Activated CD4-positive, alpha-beta T cell treated with anti-CD3 and anti-CD28 coated beads, Interleukin-2, amount 10 ng/mL, durations not matched to agents 7 days and 5 days (primary cell): ENCODE data around the gene BMI1. TPM values are rescaled to one million over a fixed set of nuclear protein-coding genes. Genes with fewer than 3 reads are reported as not detected.
"Not testable (repeated sequence)": the region's sequence is repeated elsewhere in the genome, so short reads cannot be mapped to it uniquely, and the experiment has no call there.

Experiments used
- CTCF ChIA-PET: fragments of 350-600 bp; sonication (Branson Sonifier 250); formaldehyde crosslinking; loops from one replicate; lab custom pipeline; 2021; ENCODE audit warnings: antibody characterized with exemption; lab: Charles Lee
- POLR2A ChIA-PET: fragments of 350-600 bp; sonication (Branson Sonifier 250); formaldehyde crosslinking; loops from one replicate; lab custom pipeline; 2021; ENCODE audit warnings: antibody characterized with exemption; lab: Charles Lee
- DNase-seq: peaks from one replicate; pipeline ENCODE4 v3.0.0-alpha.2; 2020
- H3K27ac Mint-ChIP-seq: one replicate; pipeline ENCODE4 v1.8.0; 2021; ENCODE audit warnings: mild to moderate bottlenecking, moderate library complexity, mixed read lengths
- H3K27me3 Mint-ChIP-seq: one replicate; pipeline ENCODE4 v1.8.0; 2021; ENCODE audit warnings: mixed read lengths
- H3K36me3 Mint-ChIP-seq: one replicate; pipeline ENCODE4 v1.8.0; 2021; ENCODE audit warnings: low read depth, mixed read lengths
- H3K4me1 Mint-ChIP-seq: one replicate; pipeline ENCODE4 v1.8.0; 2021; ENCODE audit warnings: mixed read lengths
- H3K4me3 Mint-ChIP-seq: one replicate; pipeline ENCODE4 v1.8.0; 2021; ENCODE audit warnings: mild to moderate bottlenecking, moderate library complexity, mixed read lengths
- H3K9me3 Mint-ChIP-seq: one replicate; pipeline ENCODE4 v1.8.0; 2021; ENCODE audit warnings: mixed read lengths
- total RNA-seq, 2 experiments: library from RNA; stranded (reverse); gene quantifications; one replicate each; pipeline ENCODE4 v1.2.3, GENCODE V29; 2021

The BMI1 gene
- total RNA-seq, 2 experiments from 2014 or later = 29.5 to 30.3 TPM

DNA sequence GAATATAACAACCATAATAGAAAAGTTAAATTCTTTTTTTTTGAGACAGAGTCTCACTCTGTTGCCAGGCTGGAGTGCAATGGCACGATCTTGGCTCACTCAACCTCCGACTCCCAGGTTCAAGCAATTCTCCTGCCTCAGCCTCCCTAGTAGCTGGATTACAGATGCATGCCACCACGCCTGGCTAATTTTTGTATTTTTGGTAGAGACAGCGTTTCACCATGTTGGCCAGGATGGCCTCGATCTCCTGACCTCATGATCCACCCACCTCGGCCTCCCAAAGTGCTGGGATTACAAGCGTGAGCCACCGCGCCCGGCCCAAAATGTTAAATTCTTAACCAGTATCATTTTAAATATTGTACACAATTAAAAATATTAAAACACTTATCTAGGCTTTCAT lies 10.9 kb upstream of the BMI1 start:
- DNase-seq, H3K27me3 Mint-ChIP-seq, POLR2A ChIA-PET, H3K4me3 Mint-ChIP-seq, CTCF ChIA-PET, H3K9me3 Mint-ChIP-seq, H3K36me3 Mint-ChIP-seq: not testable (repeated sequence)
- peaks cover 11% of the 10 kb centered on the region for H3K4me1 Mint-ChIP-seq
- H3K27ac Mint-ChIP-seq = peak overlapping the region; percentile 36

- Mint-ChIP-seq H3K27ac (no peak overlapping the region), H3K4me1 (peaks cover 18% of the 10 kb centered on the region), H3K27me3 (peaks cover 3% of the 10 kb centered on the region), H3K9me3 (no peaks in the 10 kb centered on the region), H3K4me3 (no peak overlapping the region), H3K36me3 (no peaks in the 10 kb centered on the region)
- ChIA-PET CTCF (no interaction called here), POLR2A (no interaction called here)
- DNase-seq = no peak
These were observed 10.0 kb upstream of the BMI1 start for GRCh38 chr10:22310928-22311327.

DNA sequence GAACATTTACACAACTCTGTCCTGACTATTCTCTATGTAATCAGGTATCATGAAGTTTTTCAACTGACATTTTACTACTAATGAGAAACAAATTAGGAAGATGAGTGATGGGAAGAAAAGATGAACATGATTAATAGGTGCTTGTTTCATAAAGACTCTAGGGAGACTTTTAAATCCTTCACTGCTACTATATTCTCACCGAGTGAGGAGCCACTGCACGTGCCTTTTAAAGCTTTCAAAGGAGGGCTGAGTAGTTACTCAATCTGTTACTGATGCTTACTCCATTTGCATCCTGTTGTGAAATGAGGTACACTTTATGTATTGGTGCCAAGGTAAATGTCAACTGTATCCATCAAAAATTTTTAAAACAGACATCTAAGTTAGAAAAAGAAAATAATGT lies 6.0 kb upstream of the BMI1 start:
- Mint-ChIP-seq H3K27me3 (peaks cover 6% of the 10 kb centered on the region), H3K4me1 (peaks cover 39% of the 10 kb centered on the region), H3K27ac (peak overlapping the region; percentile 98), H3K4me3 (peak overlapping the region; percentile 93), H3K9me3 (no peaks in the 10 kb centered on the region), H3K36me3 (peaks cover 8% of the 10 kb centered on the region)
- POLR2A ChIA-PET = no interaction called here
- DNase-seq = no peak
- CTCF ChIA-PET = no interaction called here

DNA sequence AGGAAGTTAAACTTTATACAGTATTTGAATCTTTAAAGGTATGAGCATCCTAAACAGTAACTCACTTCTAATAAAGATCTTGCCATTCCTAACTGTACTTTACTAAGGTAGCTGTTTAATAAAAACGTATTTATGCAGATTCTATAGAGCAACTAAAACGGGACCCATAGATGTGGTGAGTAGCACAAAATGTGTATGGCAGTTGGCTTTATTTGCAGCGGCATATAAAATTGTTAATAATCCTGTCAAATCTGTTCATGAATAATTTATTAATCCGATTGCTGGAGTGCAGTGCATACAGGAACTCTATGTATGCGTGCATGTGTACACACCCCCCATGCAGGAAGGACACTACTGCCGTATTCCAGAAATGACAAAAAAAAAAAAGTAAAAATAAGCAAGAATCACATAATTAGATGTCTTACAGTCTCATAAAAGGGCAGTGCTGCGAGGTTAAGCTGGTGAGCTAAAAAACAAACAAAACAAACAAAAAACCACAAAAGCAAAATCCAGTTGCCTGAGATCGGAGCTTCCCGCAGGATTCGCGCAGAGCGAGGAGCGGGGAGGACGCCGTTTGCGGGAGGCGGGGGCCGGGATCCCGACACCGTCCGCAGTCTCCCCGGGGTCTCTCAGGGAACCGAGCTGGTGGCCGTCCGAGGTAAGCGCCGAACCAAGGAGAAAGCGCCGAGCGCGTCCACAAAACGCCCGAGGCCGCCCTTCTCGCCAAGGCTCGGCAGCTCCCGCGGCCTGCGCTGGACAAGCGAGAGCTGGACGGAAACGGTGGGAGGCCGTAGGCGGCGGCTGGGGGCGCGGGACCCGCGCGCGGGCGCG lies 5.2 kb upstream of the BMI1 start:
- H3K36me3 Mint-ChIP-seq = peaks cover 11% of the 10 kb centered on the region
- peak overlapping the region; percentile 93 for H3K4me3 Mint-ChIP-seq
- peaks cover 10% of the 10 kb centered on the region for H3K27me3 Mint-ChIP-seq
- CTCF ChIA-PET = interaction anchor here (0.9 to 1.2 kb wide), 5 partner anchors 10 to 306 kb away, joined by 3 to 5 read pairs (median 3); no protein-coding TSS in a partner anchor
- POLR2A ChIA-PET = interaction anchor here (0.6 to 1.1 kb wide), 4 partner anchors 63 to 1129 kb away, joined by 3 to 6 read pairs (median 4); no protein-coding TSS in a partner anchor
- DNase-seq = no peak
- H3K9me3 Mint-ChIP-seq = no peaks in the 10 kb centered on the region
- H3K4me1 Mint-ChIP-seq = peaks cover 43% of the 10 kb centered on the region
- H3K27ac Mint-ChIP-seq = peak overlapping the region; percentile 98

DNA sequence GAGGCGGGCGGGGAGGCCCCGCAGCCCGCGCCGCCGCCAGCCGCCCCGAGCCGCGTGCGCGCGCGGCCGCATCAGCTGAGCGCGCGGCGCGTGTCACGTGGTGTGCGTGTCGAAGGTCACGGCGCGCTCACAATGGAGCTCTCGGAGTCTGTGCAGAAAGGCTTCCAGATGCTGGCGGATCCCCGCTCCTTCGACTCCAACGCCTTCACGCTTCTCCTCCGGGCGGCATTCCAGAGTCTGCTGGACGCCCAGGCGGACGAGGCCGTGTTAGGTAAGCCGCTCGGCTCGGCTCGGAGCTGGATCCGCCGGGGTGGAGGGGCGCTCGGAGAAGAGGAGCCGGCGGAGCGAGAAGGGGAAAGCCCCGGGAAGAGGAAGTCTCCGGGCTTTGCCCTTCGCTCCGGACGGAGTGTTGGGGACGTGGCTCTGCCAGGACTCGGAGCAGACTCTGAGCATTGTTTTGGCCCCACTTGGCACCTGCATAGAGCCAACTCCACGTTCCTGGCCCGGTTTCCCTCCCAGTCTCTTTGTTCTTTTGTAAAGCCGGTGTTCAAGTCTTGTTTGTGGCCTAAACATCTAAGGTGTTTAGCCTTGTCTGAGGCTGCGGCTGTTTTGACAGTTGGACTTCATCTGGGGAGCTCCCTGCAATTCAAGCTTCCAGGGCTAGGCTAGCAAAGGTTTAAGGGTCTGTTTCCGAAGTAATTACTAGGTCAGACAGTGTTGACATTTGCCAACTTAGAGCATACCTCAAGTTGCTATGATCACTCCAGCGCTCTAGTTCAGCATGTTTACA lies 4.4 kb upstream of the BMI1 start, which contains the start of gene COMMD3:
COMMD3 (plus strand) TSS at position 103 of the 790 bp plus-strand sequence; CDS start at position 133, 30 bp downstream.
- peaks cover 12% of the 10 kb centered on the region for H3K27me3 Mint-ChIP-seq
- peak; percentile 81 for DNase-seq
- CTCF ChIA-PET = interaction anchor here (0.9 to 1.2 kb wide), 5 partner anchors 10 to 306 kb away, joined by 3 to 5 read pairs (median 3); no protein-coding TSS in a partner anchor
- no peaks in the 10 kb centered on the region for H3K9me3 Mint-ChIP-seq
- peaks cover 11% of the 10 kb centered on the region for H3K36me3 Mint-ChIP-seq
- peak within 1 kb of the TSS; percentile 98 for H3K27ac Mint-ChIP-seq
- POLR2A ChIA-PET = interaction anchor here (0.6 to 1.1 kb wide), 3 partner anchors 64 to 120 kb away, joined by 3 to 5 read pairs (median 4); no protein-coding TSS in a partner anchor
- peaks cover 43% of the 10 kb centered on the region for H3K4me1 Mint-ChIP-seq
- H3K4me3 Mint-ChIP-seq = peak within 1 kb of the TSS; percentile 93

DNA sequence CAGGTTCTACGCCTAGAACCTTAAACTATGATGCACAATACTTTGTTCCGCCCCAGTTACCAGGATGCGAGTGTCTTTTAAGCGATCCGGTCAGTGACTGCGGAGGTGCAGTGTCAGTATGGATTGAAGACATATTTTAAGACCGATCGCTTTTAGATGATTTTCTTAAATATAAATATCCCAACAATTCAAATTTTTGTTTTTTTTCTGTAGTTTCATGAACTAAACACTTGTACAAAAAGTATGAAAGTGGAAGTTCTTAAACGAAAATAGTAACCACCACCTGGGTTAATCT lies 3.9 kb upstream of the BMI1 start:
- H3K4me3 Mint-ChIP-seq = peak overlapping the region; percentile 87
- DNase-seq = no peak
- POLR2A ChIA-PET = no interaction called here

DNA sequence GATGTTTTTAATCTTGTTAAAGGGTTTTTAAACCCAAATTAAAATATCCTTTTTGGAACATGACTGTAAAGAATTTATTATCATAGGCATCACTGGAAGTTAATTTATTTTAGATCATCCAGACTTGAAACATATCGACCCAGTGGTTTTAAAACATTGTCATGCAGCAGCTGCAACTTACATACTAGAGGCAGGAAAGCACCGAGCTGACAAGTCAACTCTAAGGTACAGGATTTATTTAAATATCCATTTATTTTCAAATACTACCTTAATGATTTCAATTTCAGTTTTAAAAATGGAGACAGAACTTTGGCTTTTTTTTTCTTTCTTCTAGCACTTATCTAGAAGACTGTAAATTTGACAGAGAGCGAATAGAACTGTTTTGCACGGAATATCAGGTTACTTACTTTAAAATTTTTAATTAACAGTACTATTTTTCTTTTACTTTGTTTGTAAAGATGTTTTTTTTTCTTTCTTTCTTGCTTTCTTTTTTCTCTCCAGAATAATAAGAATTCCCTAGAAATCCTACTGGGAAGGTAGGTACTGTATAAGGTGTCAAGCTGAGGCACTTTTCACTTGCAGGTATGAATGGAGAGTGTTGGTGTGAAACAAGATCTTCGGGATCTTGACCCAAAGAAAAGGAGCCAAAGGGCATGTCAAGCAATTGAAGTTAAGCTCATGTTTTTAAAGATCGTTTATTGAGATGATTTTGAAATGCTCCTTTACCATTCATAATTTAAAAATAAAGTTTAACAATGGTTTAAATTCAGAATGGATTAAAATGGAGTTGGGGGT lies 2.9 kb upstream of the BMI1 start:
- H3K9me3 Mint-ChIP-seq = no peaks in the 10 kb centered on the region
- peaks cover 20% of the 10 kb centered on the region for H3K36me3 Mint-ChIP-seq
- DNase-seq = no peak
- POLR2A ChIA-PET = interaction anchor here (0.7 kb wide), 1 partner anchor 1140 kb away, joined by 3 read pairs; no protein-coding TSS in a partner anchor
- peaks cover 23% of the 10 kb centered on the region for H3K27me3 Mint-ChIP-seq
- H3K4me3 Mint-ChIP-seq = peak overlapping the region; percentile 58
- peak overlapping the region; percentile 95 for H3K27ac Mint-ChIP-seq
- H3K4me1 Mint-ChIP-seq = peaks cover 51% of the 10 kb centered on the region
- CTCF ChIA-PET = interaction anchor here (0.7 to 1.2 kb wide), 2 partner anchors 22 to 86 kb away, joined by 3 read pairs; no protein-coding TSS in a partner anchor

More for the DNA sequence above, 3.9 kb upstream of the BMI1 start:
- peaks cover 43% of the 10 kb centered on the region for H3K4me1 Mint-ChIP-seq
- CTCF ChIA-PET = interaction anchor here (1.1 kb wide), 1 partner anchor 307 kb away, joined by 5 read pairs; no protein-coding TSS in a partner anchor
- H3K36me3 Mint-ChIP-seq = peaks cover 13% of the 10 kb centered on the region
- peaks cover 14% of the 10 kb centered on the region for H3K27me3 Mint-ChIP-seq
- peak overlapping the region; percentile 95 for H3K27ac Mint-ChIP-seq
- no peaks in the 10 kb centered on the region for H3K9me3 Mint-ChIP-seq

- ChIA-PET POLR2A (no interaction called here), CTCF (interaction anchor here (1.8 kb wide), 1 partner anchor 118 kb away, joined by 5 read pairs; no protein-coding TSS in a partner anchor)
- H3K27me3 Mint-ChIP-seq = peaks cover 31% of the 10 kb centered on the region
- H3K4me1 Mint-ChIP-seq = peaks cover 59% of the 10 kb centered on the region
- H3K9me3 Mint-ChIP-seq = no peaks in the 10 kb centered on the region
- H3K4me3 Mint-ChIP-seq = peak overlapping the region; percentile 7
- H3K27ac Mint-ChIP-seq = no peak overlapping the region
- no peak for DNase-seq
- peaks cover 26% of the 10 kb centered on the region for H3K36me3 Mint-ChIP-seq
These were observed 2.1 kb upstream of the BMI1 start for GRCh38 chr10:22318772-22319171.

DNA sequence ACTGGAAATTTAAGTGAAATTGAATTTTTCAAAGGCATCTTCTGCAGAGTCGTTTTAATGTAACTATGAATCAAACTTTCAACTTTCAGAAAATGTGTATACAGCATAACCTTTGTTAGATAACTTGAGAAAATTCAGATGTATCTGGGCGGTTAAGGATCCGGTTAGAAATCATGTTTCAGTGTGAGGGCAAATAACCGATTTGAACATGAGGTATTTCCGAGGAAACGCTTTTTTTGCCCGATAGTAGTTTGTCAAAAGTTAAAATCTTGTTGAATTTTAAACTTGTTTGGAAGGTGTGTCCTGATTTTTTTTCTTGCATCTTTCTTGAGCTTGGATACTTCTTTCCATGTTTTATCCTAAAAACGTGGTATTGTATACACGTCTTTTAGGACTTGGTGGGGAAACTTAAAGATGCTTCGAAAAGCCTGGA lies 1.3 kb upstream of the BMI1 start:
- CTCF ChIA-PET = interaction anchor here (0.9 to 1.8 kb wide), 3 partner anchors 19 to 117 kb away, joined by 3 to 5 read pairs (median 4); no protein-coding TSS in a partner anchor
- peak overlapping the region; percentile 91 for H3K27ac Mint-ChIP-seq

GRCh38 chr10:22319980-22320558 lies 830 bp upstream of the BMI1 start:
- Mint-ChIP-seq H3K36me3 (peaks cover 26% of the 10 kb centered on the region), H3K27ac (peak overlapping the region; percentile 91), H3K27me3 (peaks cover 40% of the 10 kb centered on the region), H3K4me1 (peaks cover 65% of the 10 kb centered on the region), H3K4me3 (peak overlapping the region; percentile 85), H3K9me3 (no peaks in the 10 kb centered on the region)
- DNase-seq = no peak
- ChIA-PET POLR2A (interaction anchor here (0.6 kb wide), 1 partner anchor 150 kb away, joined by 5 read pairs; no protein-coding TSS in a partner anchor), CTCF (interaction anchor here (0.9 to 1.8 kb wide), 3 partner anchors 18 to 117 kb away, joined by 3 to 5 read pairs (median 4); no protein-coding TSS in a partner anchor)

More for the DNA sequence above, 1.3 kb upstream of the BMI1 start:
- H3K4me3 Mint-ChIP-seq = peak overlapping the region; percentile 85
- H3K9me3 Mint-ChIP-seq = no peaks in the 10 kb centered on the region
- H3K4me1 Mint-ChIP-seq = peaks cover 64% of the 10 kb centered on the region
- H3K27me3 Mint-ChIP-seq = peaks cover 39% of the 10 kb centered on the region
- DNase-seq = no peak
- H3K36me3 Mint-ChIP-seq = peaks cover 26% of the 10 kb centered on the region
- POLR2A ChIA-PET = no interaction called here

DNA sequence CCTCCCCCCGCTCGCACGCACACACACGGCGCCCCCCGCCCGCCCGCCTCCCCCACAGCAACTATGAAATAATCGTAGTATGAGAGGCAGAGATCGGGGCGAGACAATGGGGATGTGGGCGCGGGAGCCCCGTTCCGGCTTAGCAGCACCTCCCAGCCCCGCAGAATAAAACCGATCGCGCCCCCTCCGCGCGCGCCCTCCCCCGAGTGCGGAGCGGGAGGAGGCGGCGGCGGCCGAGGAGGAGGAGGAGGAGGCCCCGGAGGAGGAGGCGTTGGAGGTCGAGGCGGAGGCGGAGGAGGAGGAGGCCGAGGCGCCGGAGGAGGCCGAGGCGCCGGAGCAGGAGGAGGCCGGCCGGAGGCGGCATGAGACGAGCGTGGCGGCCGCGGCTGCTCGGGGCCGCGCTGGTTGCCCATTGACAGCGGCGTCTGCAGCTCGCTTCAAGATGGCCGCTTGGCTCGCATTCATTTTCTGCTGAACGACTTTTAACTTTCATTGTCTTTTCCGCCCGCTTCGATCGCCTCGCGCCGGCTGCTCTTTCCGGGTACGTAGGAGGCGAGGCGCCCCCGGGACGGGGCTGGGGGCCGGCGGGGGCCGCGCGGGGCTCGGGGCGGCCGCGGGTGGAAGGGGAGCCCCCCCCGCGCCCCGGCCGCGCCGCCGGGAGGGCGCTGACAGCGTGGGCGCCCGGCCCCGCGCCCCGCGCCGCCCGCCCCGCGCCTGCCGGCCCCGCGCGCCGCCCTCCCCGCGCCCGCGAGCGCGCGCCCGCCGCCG lies 441 bp downstream of the BMI1 start:
- H3K9me3 Mint-ChIP-seq = no peaks in the 10 kb centered on the region
- peak overlapping the region; percentile 92 for H3K27ac Mint-ChIP-seq
- H3K27me3 Mint-ChIP-seq = peaks cover 41% of the 10 kb centered on the region
- POLR2A ChIA-PET = no interaction called here
- H3K36me3 Mint-ChIP-seq = peaks cover 28% of the 10 kb centered on the region
- H3K4me3 Mint-ChIP-seq = peak overlapping the region; percentile 80
- DNase-seq = peak; percentile 58
- peaks cover 65% of the 10 kb centered on the region for H3K4me1 Mint-ChIP-seq
- CTCF ChIA-PET = interaction anchor here (1.5 kb wide), 1 partner anchor 9 kb away, joined by 4 read pairs; no protein-coding TSS in a partner anchor
